HuH-7.5 (cell line): ENCODE data around the gene ARID1B.

Experiments used
- DNase-seq: peaks from one replicate; pipeline ENCODE4 v3.0.0; 2011; ENCODE audit warnings: low spot score

Gene ARID1B

DNA sequence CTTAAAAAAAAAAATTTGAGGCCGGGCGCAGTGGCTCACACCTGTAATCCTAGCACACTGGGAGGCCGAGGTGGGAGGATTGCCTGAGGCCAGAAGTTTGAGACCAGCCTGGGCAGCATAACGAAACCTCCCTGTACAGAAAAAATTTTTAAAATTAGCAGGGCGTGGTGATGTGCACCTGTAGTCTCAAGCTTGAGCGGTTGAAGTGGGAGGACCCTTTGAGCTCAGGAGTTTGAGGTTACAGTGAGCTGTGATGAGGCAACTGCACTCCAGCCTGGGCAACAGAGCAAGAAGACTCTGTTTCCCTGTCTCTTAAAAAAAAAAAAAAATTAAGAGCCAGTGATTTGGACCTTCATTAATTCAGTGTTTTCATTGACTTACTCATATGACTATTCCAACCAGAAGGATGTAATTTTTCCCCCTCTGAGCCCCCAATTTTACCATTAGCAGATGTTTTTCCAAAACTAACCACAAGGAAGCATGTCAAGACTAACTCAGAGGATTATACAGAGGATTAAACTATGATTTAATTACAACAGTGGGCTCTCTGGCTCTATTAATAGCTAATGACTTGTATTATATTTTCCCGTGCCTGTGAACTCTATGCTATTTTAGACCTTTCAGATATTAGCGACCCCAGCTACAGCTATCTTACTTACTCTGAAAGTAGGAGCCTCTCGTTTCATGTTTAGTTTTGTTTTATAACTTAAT, 75.1 kb downstream of the ARID1B start:
- no peak for DNase-seq

DNA sequence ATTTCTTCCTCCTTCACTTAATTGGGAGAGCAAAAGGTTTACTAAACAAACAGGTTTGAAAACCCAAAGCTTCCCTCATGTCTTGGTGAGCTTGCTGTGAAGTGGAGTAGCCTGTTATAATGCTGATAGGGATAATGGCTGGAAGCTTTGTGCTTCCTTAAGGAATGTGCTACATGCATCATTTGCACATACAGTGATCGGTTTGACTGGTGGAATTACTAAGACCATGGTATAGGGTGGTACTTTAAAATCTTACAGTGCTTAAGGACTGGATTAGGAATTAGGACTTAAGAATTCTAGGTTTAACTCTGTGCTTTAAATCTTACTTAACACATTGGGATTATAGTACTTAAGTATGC, 75.7 kb downstream of the ARID1B start:
- no peak for DNase-seq

DNA sequence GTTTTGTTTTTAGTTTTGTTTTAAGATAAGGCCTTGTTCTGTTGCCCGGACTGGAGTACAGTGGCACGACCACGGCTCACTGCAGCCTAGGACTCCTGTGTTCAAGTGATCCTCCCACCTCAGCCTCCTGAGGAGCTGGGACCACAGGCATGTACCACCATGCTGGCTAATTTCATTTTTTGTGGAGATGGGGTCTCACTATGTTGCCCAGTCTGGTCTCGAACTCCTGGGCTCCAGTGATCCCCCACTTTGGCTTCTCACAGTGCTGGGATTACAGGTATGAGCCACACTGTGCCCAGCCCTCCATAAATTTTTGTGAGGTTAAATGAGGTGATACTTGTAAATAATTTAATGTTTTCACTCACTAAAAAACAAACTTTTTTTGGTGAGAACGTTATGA, 76.6 kb downstream of the ARID1B start:
- DNase-seq = no peak

DNA sequence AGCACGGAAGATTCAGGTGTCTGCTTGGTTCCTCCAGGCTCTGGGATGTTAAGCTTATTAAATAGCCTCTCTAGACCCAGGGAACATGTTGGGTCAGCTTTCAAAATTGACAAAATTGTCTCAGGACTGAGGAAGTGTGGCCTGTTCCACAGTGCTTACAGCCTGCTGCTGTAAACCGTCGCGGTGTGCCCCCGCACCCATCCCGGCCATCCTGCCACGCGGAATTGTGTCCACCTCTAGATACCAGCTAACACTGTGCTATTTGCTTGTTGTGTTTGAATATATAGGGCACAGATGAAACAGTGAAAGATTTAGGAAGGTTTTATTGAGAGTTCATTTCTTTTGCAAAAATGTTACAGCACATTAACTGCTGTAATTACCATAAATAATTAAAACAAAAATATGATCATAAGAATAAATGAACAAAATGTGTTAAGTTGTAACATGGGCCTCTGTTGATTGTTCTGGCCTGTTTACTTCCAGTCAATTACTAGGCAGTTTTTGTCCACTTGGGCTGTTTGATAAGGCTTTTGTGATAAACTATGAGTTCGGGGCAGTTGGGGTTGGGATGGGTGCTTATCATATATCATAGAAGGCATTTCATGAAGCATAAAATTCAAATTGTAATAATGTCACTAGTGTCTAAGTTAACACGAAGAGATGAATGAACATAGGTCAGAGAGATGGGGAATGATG, 77.4 kb downstream of the ARID1B start:
- DNase-seq = no peak

DNA sequence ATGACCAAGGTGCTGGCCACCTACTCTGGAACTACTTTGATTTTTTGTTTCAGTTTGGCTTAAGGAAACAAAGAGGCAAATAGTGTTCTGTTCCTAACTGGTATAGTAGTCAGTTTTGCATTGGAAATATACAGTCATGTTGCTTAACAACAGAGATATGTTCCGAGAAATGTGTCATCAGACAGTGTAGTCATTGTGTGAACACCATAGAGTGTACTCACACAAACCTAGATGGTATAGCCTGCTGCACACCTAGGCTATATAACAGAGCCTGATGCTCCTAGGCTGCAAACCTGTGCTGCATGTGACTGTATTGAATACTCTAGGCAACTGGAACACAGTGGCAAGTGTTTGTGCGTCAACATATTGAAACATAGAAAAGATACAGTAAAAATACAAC, 80.4 kb downstream of the ARID1B start:
- no peak for DNase-seq

DNA sequence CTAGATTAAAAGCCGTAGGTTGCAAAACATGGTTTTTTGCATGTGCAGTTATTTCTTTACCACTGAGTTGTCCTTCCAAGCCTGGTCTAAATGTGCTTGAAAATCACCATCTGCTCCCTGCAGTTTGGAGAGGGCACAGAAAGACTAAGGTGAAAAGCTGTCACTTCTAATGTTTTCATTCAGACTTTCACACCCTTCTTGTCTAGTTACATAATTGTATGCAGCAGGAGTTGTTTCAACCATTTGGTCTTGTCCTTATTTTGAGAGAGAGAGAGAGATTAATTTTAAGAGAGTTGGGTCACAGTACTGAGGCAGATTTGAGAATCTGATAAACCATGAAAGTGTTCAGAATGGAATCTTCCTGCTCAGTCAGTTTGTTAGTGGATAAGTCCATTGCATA, 82.5 kb downstream of the ARID1B start:
- DNase-seq = no peak

DNA sequence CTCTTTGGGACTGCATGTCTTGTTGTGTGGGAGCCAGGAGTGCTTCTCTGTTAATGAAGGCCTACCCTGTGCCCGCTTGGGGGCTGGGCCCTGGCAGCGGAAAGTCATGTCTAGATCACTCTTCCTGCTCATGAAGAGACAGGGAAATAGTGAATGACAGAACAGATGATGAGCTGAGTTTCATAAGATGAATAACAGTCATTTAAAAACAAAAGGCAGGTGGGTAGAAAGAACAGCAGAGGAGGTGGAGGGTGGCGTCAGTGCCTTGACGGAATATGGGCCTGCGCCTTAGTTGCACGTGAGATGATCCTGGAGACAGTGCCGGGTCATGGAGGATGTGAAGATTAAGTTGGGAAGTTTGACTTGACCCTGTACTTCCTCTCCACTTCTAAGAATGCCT, 85.5 kb downstream of the ARID1B start:
- DNase-seq = no peak

DNA sequence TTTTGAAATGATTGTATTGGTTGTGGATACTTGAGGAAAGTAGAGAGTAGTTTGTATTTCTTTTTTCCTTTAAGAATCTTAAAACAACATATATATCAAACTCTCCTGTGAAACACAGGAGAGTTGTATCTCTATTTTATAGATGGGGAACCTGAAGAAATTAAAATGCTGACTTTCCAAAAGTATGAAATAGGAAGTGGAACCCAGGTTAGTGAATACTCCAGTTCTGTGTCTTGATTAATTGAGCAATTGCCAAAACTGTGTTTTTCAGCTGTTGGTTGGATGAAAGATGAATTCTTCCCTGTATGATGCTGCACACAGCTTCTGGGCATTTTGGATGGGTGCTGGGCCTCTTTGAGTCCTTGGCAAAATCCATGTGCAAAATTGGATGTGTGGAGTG, 86.3 kb downstream of the ARID1B start:
- DNase-seq = no peak

DNA sequence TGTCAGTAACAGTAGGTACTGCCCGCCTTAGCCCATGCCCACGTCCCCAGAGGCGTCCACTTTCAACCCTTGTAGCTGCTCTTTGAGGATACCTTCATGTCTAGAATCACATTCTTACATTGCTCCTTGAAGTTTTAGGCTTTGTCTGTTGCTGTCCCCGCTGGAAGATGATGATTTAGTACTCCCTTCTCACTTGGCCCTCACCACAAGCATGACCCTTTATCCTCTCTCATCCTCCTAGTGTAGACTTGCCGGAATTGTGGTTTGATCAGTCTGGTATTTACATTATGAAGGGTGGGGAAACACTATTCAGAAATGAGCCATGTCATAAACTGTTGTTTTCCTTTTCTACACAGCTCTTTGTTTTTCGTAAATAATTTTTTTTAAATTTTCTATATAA, 87.4 kb downstream of the ARID1B start:
- no peak for DNase-seq

DNA sequence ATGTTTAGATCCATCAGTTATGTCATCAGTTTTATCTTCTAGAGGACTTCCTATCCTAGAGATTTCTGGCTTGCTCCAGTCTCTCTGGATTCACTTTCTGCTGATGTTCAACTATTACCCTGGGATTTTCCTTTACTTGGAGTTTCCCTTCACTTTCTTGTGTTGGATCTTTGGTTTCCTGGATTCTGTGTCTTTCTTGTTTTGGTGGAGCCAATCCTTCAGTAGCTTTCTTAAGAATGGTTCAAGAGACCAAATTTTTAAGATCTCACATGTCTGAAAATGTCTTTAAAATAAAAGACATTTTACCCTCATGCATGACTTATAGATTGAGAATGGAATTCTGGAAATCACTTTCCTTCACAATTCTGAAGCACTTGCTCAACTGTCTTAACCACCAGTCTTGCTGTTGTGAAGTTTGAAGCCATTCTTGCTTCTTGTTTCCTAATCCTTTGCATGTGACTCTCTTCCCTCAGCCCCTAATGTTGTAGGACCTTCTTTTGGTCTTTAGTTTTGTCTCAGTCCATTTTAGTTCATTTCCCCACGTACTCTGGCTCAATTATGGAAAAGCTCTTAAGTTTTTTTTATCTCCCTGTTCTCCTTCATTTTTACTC, 87.9 kb downstream of the ARID1B start:
- no peak for DNase-seq

DNA sequence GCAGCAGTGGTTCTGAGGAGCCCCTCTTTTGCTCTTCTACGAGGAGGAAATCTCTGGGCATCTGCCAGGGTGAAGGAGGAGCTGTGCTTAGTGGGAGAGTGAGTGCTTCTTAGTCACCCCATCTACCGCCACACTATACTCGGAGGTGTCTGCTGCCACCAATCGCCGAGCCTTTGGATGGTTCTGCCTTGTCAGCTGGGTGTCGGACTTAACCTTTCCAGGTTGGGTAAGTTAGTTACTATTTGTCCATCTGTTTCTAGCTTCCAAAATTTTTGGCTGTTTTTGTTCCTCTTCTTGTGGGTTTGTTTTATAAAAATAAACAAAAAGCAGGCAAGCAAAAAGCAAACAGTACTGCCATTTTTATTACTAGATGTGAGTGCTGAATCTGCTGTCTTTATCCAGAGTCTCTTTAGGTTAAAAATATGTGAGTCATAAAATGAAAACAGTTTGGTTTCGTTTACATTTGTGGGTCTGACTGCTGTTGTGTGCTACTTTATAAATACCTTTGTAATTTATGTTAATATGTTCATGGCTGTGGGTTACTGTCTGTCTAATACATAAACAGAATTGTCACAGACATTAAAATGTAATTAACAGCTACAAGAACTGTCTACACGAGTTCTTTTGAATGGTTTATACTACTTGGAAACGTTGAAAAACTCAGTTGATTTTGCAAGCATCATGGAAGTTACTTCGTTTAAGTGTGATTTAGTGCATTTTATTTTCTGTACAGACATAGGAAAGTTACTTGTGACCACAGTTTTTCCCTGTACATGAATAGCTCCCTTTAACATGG, 89.2 kb downstream of the ARID1B start:
- DNase-seq = no peak

DNA sequence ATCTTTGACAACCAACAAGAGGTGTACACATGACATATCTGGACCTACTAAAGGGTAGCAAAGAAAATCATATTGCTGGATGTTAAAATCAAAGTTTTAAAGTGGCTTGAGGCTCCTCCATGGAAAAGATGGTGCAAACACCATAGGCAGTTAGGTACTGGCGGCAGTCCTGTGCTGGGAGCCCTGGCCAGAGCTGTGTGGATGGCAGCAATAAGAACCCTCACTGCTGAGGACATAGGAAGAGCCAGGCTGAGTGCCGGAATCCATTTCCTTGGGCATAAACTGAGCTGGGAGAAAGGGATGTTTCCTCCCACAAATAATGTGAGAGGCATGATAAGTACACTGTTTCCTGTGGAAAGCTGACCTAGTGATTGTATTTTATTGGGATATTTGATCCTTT, 89.9 kb downstream of the ARID1B start:
- DNase-seq = no peak

DNA sequence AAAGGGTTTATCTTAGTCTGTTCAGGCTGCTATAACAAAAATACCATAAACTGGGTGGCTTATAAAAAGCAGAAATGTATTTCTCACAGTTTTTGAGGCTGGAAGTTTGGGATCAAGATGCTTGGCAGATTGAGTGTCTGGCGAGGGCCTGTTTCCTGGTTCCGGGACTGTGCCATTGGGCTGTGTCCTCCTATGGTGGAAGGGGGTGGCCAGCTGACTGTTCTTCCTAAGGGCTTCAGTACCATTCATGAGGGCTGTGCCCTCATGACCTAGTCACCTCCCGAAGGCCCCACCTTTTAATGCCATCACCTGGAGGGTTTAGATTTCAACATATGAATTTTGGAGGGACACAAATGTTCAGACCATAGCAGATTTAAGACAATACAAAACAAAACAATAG, 91.2 kb downstream of the ARID1B start:
- no peak for DNase-seq

DNA sequence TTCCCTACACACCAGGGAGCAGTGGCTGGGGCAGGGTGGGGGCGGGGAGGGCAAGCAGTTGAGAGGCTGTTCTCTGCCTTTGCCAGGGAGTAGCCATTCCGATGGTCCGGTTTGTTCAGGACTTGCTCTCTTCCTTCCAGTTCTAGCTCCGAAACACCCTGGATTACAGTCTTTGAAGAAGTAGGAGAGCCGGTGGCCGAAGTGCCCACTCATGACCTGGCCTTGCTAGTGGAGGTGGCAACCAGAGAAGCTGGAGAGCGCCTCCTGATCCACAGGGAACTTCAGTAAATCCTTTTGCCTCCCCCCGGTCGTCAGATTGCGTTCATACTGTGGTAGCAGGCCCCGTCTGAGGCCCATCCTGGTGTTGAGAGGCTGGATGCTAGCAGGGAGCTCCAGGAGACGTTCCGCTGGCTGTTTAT, 92.8 kb downstream of the ARID1B start:
- DNase-seq = no peak

DNA sequence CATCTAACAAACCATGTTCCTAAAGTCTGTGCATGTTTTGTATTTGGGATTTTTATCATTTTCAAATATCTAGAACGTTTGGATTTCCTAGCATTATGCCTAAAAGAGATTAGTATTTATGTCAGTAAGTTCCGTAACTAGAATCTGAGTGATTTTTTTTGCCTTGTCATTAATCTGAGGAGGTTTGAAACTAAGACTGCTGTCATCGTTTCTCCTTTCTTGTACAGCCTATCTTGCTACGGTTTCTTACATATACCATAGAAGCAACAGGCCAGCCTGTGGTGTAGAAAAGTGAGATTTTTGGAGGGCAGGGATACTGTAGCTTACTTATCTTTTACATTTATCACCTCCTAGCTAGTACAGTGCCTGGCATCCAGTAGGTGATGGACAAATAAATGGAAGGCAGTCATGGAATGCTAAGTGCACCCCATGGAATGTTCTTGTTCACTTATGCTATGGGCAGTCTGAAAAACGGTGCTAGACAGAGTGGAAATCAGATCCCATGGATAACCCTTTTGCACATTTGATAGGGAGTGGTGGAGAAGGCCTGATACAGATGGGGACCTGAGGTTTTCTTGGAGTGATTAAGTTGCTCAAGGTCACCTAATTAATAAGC, 93.9 kb downstream of the ARID1B start:
- DNase-seq = no peak

DNA sequence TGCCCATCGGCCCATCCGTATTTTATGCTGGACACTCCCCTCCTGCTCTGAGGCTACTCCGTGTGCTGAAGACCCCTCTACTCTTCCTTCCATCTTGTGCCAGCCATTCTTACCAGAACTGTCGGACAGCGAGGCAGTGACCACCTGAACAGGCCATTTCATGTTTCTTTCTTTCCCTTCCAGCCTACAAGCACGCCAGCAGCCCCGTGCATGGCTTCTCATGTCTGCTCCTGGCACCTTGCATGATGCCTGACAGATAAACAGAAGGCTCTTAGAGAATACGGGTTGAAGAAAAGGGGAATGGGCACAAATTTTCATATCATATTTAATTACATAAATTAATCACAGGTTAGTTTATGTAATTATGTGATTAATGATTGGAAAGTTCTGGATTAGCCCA, 95.7 kb downstream of the ARID1B start:
- no peak for DNase-seq

DNA sequence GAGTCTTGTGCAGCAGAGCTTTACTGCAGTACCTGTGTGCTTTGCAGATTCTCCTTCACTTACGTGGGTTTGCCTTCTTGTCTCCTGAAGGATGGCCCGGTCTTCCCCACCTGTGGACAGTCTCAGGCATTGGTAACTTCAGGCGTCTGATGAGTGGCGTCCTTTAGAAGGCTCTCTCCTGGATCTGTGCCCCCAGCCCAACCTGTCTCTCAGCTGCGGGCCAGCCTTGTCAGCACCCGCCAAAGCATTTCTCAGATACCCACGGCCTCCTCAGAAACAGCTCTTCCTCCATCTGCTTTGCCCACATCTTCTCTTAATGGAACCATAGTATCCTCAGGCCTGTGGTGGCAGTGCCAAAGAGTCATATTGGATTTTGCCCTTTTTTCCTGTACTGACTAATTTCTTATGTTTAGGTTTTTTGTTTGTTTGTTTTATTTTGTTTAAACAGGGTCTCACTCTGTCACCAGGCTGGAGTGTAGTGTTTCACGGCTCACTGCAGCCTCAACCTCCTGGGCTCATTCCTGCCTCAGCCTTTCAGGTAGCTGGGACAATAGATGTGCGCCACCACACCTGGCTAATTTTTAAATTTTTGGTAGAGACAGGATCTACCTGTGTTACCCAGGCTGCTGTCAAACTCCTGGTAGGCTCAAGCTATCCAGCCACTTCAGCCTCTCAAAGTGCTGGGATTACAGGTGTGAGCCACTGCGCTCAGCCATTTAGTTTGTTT, 96.6 kb downstream of the ARID1B start:
- no peak for DNase-seq

DNA sequence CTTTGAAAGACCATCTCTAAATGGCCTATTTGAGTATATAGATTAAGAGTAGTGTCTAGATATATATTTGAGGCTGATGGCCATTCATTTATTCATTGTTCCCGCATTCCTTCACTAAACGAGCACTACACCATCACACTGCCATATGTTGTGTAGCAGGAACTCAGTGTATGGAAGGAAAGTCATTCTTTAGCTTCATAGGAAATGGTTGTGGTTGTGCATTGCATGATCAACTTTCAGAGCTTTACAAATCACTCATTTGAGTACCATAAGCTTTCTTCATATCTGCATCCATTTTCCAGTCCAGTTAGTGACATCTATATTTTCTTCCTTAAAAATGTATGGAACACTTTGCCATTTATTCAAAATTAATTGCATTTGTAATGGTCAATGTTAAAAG, 97.9 kb downstream of the ARID1B start:
- no peak for DNase-seq

DNA sequence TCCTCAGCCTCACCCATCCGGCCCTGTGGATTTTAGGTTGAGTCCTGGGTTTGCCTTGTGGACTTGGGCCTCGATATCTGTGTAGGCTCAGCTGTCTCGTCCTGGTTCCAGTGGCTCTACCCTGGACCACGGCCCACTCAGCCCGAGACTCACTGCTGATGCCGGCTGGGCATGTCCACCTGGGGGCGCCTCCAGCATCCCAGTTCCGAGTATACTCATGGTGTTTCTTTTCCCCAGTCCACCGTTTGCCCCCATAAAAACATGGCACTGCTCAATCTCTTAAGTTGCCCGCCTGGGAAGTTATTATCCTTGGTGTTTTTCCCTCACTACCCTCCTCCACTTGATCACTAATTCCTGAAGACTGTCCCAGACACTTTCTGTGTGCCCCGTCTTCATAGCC, 99.1 kb downstream of the ARID1B start:
- DNase-seq = peak; percentile 18

DNA sequence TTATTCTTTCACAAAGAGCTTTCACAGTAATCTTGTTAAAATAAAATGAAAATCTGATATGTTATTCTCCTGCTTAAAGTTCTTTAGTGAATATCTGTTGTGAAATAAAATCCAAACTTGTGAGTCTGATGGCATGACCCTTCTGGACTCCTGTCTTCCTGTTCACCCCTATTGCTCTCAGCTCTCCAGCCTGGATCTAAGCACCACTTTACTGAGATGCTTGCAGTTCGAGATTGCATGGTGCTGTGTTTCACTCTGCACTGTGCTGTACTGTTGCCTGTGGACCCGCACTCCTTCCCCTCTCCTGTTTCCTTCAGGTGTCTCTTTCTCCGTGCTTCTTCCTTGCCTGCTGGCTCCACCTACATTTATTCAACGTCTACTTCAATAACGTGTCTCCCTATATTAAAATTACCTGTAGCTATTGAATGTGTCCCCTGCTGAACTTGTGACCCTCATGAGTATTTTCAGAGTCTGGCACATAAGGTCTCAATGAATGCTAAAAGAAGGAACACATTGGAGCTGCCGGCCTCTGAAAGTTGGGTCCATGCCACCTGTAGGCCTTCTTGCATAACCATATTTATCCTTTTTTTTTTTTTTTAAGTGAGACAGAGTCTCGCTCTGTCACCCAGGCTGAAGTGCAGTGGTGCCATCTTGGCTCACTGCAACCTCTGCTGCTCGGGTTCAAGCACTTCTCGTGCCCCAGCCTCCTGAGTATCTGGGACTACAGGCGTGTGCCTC, 100.1 kb downstream of the ARID1B start:
- DNase-seq = no peak

DNA sequence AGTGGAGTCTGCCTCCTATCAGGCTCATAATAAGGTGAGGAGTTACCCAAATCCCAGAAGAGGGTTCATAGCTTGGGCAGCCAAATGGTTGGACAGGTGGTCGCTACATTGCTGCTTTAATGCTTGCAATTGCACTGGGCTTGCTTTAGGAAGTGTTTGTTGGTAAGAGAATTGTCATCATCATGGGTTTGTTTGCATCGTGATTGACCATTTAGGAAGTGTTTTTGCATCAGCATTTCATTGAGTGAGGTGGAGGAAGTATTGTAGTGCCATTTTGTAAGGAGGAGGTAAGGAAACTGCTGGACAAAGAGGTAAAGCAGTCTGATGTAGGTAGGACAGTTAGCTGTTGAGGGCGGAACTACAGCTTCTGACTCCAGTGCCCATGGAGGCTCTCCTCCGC, 101.5 kb downstream of the ARID1B start:
- DNase-seq = no peak
